Chondrocyte (in vitro differentiated cells): ENCODE measurements around the gene TARDBP. TPM values are rescaled to one million over a fixed set of nuclear protein-coding genes. Genes with fewer than 3 reads are reported as not detected.
"Not testable (repeated sequence)": the region's sequence is repeated elsewhere in the genome, so short reads cannot be mapped to it uniquely, and the experiment has no call there.

ENCODE experiments used
- DNase-seq: peaks from one replicate; pipeline ENCODE4 v3.0.0; 2021; ENCODE audit warnings: mixed read lengths, low spot score
- H3K27ac Mint-ChIP-seq: one replicate; pipeline ENCODE4 v1.8.0; 2021; ENCODE audit warnings: mild to moderate bottlenecking, moderate library complexity, mixed read lengths; ENCODE audit not compliant: unreplicated experiment
- H3K27me3 Mint-ChIP-seq: 2 replicates; pipeline ENCODE4 v1.8.0; 2021; ENCODE audit warnings: low read depth, mixed read lengths
- H3K36me3 Mint-ChIP-seq: 2 replicates; pipeline ENCODE4 v1.8.0; 2021; ENCODE audit warnings: low read depth, mixed read lengths
- H3K4me1 Mint-ChIP-seq: 2 replicates; pipeline ENCODE4 v1.8.0; 2021; ENCODE audit warnings: low read depth, mild to moderate bottlenecking, mixed read lengths
- H3K4me3 Mint-ChIP-seq: one replicate; pipeline ENCODE4 v1.8.0; 2021; ENCODE audit warnings: mild to moderate bottlenecking, moderate library complexity, mixed read lengths; ENCODE audit not compliant: unreplicated experiment
- H3K9me3 Mint-ChIP-seq: 2 replicates; pipeline ENCODE4 v1.8.0; 2021; ENCODE audit warnings: low read depth, mixed read lengths
- total RNA-seq: library from RNA; stranded (reverse); gene quantifications from 3 replicates; pipeline ENCODE4 v1.2.1, GENCODE V29; 2021
- TF ChIP-seq, protein P1 (sequence below): fragments of 200-600 bp; sonication (generic); IDR thresholded peaks from 2 replicates; pipeline ENCODE4 v1.5.0; 2021; ENCODE audit warnings: antibody characterized with exemption, mild to moderate bottlenecking, moderate library complexity

TARDBP gene
- total RNA-seq, 1 donor from 2014 or later = 103 TPM

DNA sequence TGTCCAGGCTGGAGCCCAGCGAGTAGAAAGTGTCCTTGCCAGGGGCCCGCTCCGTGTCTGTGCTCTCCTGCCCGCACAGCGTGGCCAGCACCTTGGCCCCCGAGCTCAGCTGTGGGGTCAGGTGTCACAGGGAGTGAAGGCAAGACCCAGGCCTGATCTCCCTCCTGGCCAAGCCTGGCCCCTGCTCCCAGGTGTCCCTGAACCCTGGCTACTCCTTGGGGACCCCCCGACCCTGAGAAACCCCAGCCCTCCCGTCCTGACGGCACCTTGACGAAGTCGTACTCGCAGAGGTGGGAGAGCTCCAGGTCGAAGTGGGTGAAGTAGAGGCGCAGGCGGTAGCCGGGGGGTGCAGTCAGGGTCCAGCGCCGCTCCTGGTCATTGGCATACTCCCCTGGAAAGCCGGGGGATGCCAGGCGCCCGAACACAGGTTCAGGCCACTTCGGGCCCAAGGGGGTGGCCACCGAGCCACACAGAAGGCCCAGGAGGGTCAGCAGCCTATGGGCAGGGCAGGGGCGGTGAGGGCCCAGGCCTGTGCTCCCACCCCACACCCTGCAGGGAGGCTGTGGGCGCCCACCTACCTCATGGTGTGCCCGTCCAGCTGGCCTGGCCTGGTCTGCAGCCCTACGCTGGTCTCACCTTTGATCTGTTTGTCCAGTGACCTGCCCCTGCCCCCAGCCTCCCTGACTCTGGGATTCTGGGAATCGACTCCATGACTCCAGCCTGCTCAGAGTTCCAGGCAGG lies 34.3 kb downstream of the TARDBP start, which contains the start of gene MASP2:
MASP2 (minus strand) TSS at position 615 of the 741 bp plus-strand sequence; CDS start at position 583, 32 bp downstream.
- TF ChIP-seq, protein P1, sequence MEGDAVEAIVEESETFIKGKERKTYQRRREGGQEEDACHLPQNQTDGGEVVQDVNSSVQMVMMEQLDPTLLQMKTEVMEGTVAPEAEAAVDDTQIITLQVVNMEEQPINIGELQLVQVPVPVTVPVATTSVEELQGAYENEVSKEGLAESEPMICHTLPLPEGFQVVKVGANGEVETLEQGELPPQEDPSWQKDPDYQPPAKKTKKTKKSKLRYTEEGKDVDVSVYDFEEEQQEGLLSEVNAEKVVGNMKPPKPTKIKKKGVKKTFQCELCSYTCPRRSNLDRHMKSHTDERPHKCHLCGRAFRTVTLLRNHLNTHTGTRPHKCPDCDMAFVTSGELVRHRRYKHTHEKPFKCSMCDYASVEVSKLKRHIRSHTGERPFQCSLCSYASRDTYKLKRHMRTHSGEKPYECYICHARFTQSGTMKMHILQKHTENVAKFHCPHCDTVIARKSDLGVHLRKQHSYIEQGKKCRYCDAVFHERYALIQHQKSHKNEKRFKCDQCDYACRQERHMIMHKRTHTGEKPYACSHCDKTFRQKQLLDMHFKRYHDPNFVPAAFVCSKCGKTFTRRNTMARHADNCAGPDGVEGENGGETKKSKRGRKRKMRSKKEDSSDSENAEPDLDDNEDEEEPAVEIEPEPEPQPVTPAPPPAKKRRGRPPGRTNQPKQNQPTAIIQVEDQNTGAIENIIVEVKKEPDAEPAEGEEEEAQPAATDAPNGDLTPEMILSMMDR = no peak
- H3K9me3 Mint-ChIP-seq = no peaks in the 10 kb centered on the region
- H3K4me3 Mint-ChIP-seq = no peak within 1 kb of the TSS
- no peaks in the 10 kb centered on the region for H3K36me3 Mint-ChIP-seq
- no peaks in the 10 kb centered on the region for H3K27me3 Mint-ChIP-seq
- no peak within 1 kb of the TSS for H3K27ac Mint-ChIP-seq
- no peak for DNase-seq
- no peaks in the 10 kb centered on the region for H3K4me1 Mint-ChIP-seq

DNA sequence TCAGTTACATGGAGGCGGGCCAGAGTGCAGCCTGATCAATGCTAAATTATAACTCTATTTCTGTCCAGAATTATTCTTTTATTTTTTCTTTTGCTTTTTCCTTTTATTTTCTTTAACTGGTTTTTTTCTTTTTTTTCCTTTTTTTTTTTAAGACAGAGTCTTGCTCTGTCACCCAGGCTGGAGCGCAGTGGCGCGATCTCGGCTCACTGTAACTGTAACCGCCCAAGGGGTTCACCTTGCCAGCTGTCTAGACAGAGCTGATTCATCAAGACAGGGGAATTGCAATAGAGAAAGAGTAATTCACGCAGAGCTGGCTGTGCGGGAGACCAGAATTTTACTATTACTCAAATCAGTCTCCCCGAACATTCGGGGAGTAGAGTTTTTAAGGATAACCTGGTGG lies 38.7 kb downstream of the TARDBP start:
- not testable (repeated sequence) for H3K4me3 Mint-ChIP-seq, H3K27me3 Mint-ChIP-seq, H3K36me3 Mint-ChIP-seq, H3K9me3 Mint-ChIP-seq, H3K27ac Mint-ChIP-seq, H3K4me1 Mint-ChIP-seq, DNase-seq

DNA sequence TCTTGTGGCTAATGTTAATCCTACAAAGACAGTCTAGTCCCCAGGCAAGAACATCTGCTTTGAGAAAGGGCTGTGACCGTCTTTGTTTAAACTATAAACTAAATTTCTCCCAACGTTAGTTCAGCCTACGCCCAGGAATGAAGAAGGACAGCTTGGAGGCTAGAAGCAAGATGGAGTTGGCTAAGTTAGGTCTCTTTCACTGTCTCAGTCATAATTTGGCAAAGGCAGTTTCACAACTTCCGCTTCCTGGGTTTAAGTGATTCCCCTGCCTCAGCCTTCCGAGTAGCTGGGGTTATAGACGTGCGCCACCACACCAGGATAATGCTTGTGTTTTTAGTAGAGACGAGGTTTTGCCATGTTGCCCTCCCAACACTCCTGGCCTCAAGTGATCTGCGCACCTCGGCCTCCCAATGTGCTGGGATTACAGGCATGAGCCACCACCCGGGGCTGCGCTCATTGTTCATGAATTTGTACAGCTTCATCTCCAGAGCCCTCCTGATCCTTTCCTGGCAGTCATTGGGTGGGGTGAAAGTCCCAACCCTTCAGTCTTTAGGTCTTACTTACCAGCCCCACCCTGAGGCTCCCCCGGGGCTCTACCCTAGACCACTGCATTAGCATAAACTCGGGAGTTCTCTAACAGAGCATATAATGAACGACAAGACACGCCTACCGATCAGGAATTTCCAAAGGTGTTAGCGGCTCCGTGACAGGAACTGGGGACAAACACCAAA lies 39.5 kb downstream of the TARDBP start:
- peaks cover 8% of the 10 kb centered on the region for H3K36me3 Mint-ChIP-seq
- no peaks in the 10 kb centered on the region for H3K4me1 Mint-ChIP-seq
- H3K27me3 Mint-ChIP-seq = no peaks in the 10 kb centered on the region
- H3K27ac Mint-ChIP-seq = peak overlapping the region; percentile 38
- H3K4me3 Mint-ChIP-seq = no peak overlapping the region
- TF ChIP-seq, protein P1 = no peak
- no peak for DNase-seq
- no peaks in the 10 kb centered on the region for H3K9me3 Mint-ChIP-seq

DNA sequence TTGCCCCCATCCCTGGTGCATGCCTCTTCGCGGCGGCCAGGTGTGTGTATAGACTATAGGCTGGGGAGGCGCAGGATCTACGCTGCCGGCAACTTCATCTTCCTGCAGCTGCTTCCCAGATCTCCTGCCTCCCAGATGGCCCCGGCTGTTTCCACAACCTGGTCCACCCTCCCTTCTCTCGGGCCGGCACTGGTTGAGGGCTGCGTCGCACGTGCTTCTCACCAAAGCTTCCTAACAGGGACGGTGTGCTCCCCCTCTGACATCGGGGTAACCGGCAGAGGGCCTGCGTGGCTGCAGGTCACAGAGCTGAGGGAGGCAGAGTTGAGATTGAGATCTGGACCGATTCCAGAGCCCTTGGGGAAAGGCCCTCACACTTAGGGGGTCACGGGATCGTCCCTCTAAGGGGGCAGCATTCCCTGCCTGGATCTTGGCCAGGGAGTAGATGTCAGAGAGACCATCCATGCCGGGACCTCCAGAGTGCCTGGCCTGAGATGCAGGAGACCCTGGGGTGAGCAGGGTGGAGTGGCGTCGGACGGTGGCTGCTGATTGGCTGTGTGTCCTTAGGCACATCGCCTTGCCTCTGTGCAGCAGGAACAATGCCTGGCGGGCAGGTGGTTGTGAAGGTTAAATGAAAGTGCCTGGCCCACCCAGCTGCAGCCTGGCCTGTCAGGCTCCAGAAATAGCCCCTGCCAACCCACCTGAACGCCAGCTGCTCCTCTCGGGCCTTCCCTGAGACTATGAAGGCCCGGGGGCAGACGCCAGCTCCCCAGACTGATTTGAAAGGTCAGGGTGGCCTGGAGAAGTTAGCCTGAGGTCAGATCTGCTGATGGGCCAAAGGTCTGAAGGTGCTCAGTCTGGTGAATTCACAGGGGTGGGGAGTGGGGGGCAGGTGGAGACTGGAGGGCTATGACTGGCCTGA lies 40.6 kb downstream of the TARDBP start:
- H3K4me1 Mint-ChIP-seq = no peaks in the 10 kb centered on the region
- no peak overlapping the region for H3K27ac Mint-ChIP-seq
- TF ChIP-seq, protein P1 = no peak
- no peak for DNase-seq
- H3K9me3 Mint-ChIP-seq = no peaks in the 10 kb centered on the region
- peaks cover 13% of the 10 kb centered on the region for H3K36me3 Mint-ChIP-seq
- H3K4me3 Mint-ChIP-seq = no peak overlapping the region
- no peaks in the 10 kb centered on the region for H3K27me3 Mint-ChIP-seq

DNA sequence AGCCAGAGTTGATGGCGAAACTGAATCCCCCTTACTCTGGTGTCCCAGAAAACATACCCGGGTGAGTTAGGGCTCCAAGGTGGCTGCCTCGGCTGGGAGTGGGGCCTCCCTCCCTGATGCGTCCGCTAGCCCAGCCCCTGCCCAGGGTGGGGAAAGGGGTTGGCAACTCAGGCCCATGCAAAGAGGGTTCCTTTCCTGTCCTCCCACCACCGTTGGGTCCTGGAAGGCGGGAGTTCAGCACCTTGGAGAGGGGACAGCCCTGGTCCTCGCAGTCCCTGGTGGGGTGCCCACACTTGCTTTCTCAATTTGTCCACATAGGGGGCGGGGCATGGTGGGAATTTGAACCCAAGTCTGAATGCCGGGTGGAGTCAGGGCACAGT lies 41.3 kb downstream of the TARDBP start:
- H3K27ac Mint-ChIP-seq = no peak overlapping the region
- H3K9me3 Mint-ChIP-seq = no peaks in the 10 kb centered on the region
- H3K4me1 Mint-ChIP-seq = peaks cover 6% of the 10 kb centered on the region
- TF ChIP-seq, protein P1 = no peak
- H3K4me3 Mint-ChIP-seq = no peak overlapping the region
- no peaks in the 10 kb centered on the region for H3K27me3 Mint-ChIP-seq
- DNase-seq = peak; percentile 78
- H3K36me3 Mint-ChIP-seq = peaks cover 15% of the 10 kb centered on the region
